HL-60/S4 treated with retinoic acid at 250 ng/mL for 4 days and 3 days (cell line): Measurements from ENCODE around the gene ACSM5.
"Not testable (repeated sequence)": the region's sequence is repeated elsewhere in the genome, so short reads cannot be mapped to it uniquely, and the experiment has no call there.

ENCODE experiments used
- in situ Hi-C: fragments of 300-500 bp; cut with MboI; formaldehyde crosslinking; loops from 2 replicates; pipeline ENCODE4 v1.7.0; 2022; ENCODE audit warnings: low sequenced_read_pairs

ACSM5 gene

GRCh38 chr16:20397468-20398074, 11.8 kb upstream of the ACSM5 start:
- in situ Hi-C loops, result no loop called here

- in situ Hi-C loops, result no loop called here
Measured at GRCh38 chr16:20398603-20399002, 10.7 kb upstream of the ACSM5 start.

GRCh38 chr16:20399185-20399584, 10.1 kb upstream of the ACSM5 start:
- in situ Hi-C loops, result no loop called here

DNA sequence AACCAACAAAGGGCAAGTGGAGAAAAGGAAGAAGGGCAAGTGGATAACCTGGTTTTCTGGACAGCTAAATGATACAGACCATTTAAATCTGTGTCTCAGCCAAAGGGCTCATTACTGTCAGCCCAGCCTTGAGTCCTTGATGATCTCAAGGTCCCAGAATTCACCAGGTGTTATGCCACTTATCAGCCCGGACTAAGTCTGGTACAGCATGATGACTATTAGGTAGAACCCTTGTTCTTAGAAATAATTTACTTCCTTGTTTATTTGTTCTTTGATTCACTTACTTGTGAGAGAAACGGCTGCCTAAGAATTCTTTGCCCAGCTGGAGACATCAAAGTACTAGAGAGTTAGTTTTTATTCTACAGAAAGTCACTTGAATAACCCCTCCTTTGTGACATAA, 8.3 kb upstream of the ACSM5 start:
- in situ Hi-C loops, result no loop called here

- in situ Hi-C loops, result no loop called here
Measured at GRCh38 chr16:20401475-20402016, 7.8 kb upstream of the ACSM5 start.

- in situ Hi-C loops, result no loop called here
Measured at GRCh38 chr16:20402651-20403050, 6.7 kb upstream of the ACSM5 start.

DNA sequence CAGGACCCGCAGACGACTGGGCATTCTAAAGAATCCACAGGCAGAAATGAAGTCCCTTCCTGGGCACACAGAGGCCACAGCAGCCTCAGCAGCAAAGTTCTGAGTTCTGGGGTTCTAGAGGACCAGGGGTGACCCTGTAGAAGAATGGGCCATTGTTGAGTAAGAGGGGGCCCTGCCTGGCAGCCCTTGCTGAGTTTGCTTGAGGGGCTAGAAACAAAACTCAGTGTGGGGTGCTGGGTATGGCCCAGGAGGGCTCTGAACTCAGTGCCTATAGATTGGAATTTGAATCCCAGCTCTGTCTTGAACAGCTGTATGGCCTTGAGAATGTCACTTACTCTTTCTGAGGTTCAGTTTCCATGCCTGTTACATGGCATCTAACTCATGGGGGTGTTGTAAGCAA, 4.7 kb upstream of the ACSM5 start, which contains the start of gene PDILT:
PDILT (minus strand) TSS at position 101 of the 400 bp plus-strand sequence. CDS start 5,437 bp downstream, outside the sequence.
- in situ Hi-C loops, result no loop called here

GRCh38 chr16:20410121-20410723, 888 bp downstream of the ACSM5 start:
- in situ Hi-C loops, result no loop called here

DNA sequence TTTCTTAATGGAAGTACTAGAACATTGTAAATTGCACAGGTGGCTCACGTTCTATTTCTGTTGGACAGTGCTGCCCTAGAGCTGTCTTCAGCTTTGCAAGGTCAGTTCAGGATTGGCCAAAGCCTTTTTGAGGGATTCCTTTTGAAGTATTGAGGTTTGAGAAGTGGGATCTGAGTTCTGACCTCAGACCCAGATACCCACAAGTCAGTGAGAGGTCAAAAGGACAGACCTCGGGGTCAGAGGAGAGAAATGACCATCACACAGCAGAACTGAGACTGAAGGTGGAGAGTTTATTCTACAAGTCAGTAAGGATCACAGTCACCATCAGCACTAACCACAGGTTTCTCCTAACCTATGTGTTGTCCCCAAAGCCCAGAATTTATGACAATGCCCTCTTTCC, 1.7 kb downstream of the ACSM5 start:
- in situ Hi-C loops, result no loop called here

DNA sequence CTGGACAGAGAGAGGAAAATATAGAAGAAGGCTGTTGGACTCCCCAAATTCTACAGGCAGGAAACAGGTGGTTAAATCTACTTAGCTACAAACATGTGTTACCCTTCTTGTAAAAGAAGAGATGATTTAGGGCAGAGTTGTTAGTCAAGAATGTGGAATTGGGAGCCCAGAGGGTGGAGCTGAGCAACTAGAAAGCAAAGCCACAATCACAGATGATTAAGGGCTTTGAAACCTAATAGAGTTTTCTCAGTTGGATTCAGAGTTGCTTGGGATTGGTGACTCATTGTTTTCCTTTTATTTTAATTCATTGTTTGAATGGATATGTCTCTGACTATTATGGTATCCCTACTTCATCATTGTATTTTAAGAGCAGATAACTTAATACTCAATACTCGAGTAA, 6.2 kb downstream of the ACSM5 start:
- in situ Hi-C loops, result no loop called here

GRCh38 chr16:20419093-20419492, 9.8 kb downstream of the ACSM5 start:
- in situ Hi-C loops, result not testable (repeated sequence)

GRCh38 chr16:20421748-20422147, 12.4 kb downstream of the ACSM5 start:
- in situ Hi-C loops, result not testable (repeated sequence)

DNA sequence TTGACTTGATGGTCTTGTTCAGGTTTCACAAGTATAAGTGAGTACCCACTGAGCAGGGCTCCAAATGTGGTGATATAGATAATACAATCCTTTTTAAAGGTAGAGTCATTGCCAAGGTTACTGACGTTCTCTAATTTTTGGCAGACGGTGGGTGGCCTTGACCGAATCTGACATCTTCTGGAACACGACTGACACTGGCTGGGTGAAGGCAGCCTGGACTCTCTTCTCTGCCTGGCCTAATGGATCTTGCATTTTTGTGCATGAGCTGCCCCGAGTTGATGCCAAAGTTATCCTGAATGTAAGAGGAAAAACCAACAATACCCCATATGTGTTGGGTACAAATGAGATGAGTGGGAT, 14.4 kb downstream of the ACSM5 start:
- in situ Hi-C loops, result not testable (repeated sequence)

DNA sequence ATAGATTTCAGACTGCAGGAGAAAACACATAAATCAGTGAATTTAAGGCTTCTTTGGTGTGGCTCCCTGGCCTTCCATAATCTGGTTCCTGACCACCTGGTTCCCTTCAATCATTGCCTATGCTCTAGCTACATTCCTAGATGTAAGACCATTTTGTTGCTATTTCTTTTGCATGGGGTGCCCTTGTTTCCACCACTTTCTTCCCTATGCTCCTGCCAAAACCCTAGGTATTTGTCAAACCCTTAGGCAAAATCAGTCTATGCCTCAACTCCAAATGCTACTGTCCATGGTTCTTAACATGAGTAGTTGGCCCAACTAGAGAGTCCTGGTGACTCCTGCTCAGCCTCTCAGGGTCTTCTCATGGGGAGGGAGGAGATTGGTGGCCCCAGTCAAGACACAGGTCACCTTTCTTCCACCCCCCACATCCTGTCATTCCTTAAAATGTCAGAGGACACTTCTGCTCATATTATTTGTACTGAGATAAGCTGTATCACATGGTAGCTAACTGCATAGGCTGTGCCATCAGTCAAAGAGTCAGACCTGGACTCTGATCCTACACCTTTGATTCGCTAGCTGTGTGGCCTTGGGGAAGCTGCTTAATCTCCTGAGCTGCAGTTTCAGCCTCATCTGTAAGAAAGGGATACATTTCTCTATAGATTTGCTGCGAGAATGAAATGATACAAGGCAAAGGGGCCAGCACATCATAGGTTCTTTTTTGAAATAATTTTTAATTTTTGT, 15.0 kb downstream of the ACSM5 start:
- in situ Hi-C loops, result no loop called here

DNA sequence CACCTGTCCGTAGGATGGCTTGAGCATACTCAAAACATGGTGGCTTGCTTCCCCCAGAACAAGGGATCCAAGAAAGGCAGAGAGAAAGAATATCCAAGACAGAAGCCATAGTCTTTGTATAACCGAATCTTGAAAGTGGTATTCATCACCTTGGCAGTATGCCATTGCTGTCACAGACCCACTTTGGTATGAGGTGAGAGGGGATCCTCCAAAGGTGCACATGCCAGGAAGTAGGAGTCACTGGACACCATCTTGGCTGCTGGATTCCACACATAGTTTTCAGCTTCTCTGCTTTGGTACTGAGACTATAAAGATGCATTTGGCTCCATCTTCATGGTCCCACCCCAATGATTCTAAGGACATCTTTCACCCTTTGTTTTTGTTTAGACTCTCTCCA, 18.1 kb downstream of the ACSM5 start:
- in situ Hi-C loops, result not testable (repeated sequence)

DNA sequence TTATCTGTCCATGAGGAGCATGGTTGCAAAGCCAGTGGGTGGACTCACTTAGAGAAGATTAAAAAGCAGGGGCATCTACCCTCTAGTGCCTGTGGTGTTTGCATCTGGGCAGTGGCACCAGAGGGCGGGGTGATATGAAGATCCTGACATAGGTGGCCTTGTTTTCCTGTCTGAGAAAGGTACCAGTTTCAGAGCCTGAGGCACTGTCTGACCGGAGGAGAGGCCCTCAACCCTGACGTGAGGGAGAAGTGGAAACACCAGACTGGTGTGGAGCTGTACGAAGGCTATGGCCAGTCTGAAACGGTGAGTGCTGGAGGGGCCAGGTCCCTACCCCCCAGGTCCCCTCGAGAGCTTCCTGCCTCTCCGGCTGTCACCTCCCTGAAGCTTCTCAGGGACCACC, 20.2 kb downstream of the ACSM5 start:
- in situ Hi-C loops, result not testable (repeated sequence)

DNA sequence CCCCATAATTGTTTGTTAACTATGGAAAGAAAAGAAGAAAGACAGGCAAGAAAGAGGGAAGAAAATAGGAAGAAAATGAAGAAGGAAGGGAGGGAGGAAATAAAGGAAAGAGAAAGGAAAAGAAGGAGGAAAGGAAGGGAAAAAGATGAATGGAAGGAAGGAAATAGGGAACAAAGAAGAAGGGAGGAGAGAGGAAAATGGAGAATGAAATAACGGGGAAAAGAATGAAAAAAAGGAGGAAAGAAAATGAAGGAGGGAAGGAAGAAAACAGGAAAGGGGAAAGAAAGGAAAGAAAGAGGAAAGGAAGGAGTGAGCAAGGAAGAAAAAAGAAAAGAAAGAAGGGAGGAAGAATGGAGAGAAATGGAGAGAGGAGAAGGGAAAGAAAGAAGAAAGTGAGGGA, 21.1 kb downstream of the ACSM5 start:
- in situ Hi-C loops, result not testable (repeated sequence)

DNA sequence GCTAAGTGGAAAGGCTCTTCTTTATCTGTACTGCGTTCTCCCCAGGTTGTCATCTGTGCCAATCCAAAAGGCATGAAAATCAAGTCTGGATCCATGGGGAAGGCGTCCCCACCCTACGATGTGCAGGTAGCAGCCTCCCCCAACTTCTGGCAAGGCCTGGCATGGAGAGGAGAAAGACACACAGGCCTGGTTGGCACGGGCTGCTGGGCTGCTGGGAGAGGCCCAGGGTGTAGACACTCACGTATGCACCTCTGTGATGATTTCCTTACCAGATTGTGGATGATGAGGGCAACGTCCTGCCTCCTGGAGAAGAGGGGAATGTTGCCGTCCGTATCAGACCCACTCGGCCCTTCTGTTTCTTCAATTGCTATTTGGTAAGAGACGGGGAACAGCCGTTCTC, 21.6 kb downstream of the ACSM5 start:
- in situ Hi-C loops, result no loop called here

- in situ Hi-C loops, result not testable (repeated sequence)
Measured at GRCh38 chr16:20438950-20439349, 29.6 kb downstream of the ACSM5 start.

DNA sequence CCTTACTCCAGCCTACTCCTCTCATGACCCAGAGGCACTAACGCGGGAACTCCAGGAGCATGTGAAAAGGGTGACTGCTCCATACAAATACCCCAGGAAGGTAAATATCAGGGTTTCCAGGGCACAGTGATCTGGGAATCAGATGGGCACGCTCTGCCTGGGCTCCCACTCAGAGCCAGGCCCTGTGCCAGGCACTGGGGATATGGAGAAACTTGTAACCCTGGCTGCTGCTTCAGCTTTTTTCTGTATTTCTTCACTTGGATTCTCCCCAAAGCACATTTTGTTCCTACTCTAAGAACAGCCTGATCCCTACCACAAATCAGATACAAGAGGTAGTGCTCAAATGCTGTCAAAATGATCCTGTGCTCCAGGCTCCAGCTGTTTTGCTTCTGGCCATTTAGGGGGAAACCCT, 30.5 kb downstream of the ACSM5 start:
- in situ Hi-C loops, result not testable (repeated sequence)

DNA sequence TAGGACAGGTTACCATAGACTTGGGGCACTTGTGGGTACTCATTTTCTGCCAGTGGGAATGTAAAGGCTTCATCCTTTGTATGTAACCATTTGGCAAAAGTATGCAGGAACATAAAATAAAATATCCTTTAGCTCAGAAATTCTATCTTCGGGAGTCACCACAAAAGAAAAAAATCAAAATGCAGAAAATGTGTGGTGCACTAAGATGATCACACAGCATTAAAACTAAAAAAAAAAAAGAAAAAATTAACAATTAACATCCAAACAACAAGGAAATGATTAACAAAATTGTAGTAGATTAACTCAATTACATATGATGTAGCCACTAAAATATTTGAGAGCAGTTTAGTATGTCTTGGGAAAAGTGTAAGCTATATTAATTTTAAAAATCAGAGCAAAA, 31.4 kb downstream of the ACSM5 start:
- in situ Hi-C loops, result not testable (repeated sequence)

- in situ Hi-C loops, result no loop called here
Measured at GRCh38 chr16:20441191-20441590, 31.9 kb downstream of the ACSM5 start.
